GM19099 (cell line): ENCODE data around the gene TWIST2.

Experiments used
- POLR2A ChIP-seq: IDR thresholded peaks from 3 replicates; pipeline ENCODE4 v1.6.1; 2011; ENCODE audit warnings: low read depth; ENCODE audit not compliant: insufficient read length; ENCODE audit errors: extremely low read depth

The TWIST2 gene

DNA sequence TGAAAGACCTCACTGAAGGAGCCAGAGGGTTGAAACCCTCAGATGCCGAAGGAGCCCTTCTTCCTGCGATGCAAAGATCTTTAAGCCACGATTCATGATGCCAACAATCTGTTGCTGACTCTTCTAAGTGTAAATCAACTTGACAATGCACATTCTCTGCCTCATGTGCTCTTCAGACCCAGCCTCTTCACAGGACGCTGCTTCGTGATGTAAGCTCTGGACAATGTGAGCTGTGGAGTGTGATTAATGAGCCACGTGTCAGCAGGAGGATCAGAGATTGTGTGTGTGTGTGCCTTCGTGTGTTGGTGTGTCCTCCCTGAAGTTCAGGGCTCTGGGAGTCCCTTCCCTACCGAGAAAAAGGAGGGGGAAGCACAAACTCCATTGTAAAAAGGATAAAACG, 26.5 kb upstream of the TWIST2 start:
- TF ChIP-seq POLR2A, result no peak

DNA sequence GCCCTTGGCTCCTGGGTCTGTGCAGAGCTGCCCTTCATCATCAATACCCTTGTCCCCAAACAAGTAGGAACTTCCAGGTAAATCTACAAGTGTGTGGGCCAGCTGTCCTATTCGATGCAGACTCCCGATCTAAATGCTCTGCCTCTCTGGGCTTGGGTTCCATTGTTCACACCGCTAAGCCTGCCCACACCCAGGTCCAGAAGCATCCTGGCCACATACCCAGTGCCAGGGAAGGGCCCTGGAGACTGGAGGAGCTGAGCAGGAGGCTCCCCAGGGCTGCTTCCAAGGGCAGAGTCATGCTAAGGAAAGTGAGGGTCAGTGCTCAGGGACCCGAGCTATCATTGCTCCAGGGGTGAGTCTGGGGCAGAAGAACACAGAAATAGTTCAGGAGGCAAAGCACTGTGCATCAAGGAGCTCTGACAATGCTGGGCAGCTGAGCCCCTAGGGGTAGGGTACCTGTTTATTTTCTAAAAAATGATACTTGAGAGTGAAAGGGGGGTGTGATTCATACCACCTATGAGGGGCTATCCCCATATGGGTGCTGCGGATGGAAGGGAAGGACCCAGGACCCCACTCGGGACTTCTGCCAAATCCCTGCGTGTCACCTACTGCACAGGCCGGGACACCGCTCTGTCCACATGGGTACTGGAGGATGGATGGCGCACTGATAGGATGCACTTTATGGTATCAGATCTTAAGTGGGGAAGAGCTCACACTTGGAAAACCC, 25.8 kb upstream of the TWIST2 start:
- TF ChIP-seq POLR2A, result no peak

- TF ChIP-seq POLR2A, result no peak
Measured at GRCh38 chr2:238822955-238823354, 24.9 kb upstream of the TWIST2 start.

DNA sequence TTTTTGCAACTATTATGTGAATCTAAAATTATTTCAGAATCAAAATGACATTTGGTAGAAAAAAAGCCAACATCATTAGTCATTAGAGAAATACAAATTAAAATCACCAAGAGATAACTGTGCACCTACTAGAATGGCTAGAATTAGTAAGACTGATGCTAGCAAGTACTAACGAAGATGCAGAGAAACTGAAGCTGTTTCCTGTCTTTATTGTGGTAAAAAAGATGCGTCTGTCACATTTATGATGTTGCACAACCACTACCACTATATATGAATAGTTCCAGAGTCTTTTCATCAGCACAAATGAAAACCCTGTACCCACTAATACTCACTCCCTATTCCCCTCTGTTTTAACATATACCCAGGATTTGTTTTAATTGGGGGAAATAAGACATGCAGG, 16.7 kb upstream of the TWIST2 start:
- TF ChIP-seq POLR2A, result no peak

DNA sequence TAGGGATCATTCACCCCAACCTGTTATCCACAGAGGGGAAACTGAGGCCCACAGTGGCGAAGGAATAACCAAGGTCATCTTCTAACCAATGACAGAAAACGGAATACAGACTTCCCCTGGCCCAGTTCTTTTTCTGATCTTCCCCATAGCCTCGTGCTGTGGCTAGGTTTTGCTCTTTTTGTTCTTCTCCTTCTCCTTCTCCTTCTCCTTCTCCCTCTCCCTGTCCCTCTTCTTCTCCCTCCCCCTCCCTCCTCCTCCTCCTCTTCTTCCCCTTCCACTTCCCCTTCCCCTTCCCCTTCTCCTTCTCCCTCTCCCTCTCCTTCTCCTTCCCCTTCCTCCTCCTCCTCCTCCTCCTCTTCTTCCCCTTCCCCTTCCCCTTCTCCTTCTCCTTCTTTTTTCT, 12.9 kb upstream of the TWIST2 start:
- no peak for TF ChIP-seq POLR2A

- no peak for TF ChIP-seq POLR2A
Measured at GRCh38 chr2:238835726-238836301, 12.1 kb upstream of the TWIST2 start.

DNA sequence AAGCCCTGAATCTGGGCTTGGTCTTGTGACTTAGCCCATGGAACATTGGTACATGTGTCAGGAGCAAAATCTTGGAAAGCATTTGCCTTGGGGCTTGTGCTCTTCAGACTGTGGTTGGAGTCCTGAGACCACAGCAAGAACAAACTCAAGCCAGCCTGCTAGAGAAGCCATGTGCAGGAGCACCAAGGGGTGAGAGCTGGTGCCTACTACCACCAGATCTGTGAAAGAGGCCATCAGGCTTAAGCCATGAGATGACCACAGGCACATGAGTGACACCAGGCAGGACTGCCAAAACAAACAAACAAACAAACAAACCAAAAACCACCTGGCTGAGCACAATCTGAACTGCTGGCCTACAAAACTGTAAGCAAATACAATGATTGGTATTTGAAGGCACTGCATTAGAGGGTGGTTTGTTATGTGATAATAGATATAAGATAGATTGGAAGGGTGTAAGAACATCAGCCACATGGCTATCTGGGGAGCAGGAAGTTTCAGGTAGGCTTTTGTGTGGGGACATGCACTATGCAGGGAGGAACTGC, 9.0 kb upstream of the TWIST2 start:
- TF ChIP-seq POLR2A, result no peak

DNA sequence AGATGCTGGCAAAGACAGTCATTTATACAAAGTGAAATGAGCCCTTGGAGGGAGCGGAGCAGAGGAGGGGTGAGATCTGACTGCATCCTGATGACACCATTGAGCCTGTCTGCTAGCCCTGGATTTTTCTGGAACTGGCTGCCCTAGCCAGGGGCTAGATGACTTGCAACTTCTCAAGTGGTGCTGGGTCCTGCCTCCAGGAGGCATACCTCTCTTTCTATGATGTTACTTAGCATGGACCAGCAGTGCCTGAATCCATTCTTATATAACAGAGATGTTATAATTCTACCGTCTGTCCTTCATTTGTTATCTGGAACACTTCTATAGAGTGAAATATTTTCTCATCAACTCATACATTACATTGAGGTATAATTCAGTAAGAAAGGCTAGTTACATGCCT, 8.5 kb upstream of the TWIST2 start:
- no peak for TF ChIP-seq POLR2A

- TF ChIP-seq POLR2A, result no peak
Measured at GRCh38 chr2:238841542-238842164, 6.2 kb upstream of the TWIST2 start.

- TF ChIP-seq POLR2A, result no peak
Measured at GRCh38 chr2:238843476-238843875, 4.4 kb upstream of the TWIST2 start.

- no peak for TF ChIP-seq POLR2A
Measured at GRCh38 chr2:238845583-238846377, 2.1 kb upstream of the TWIST2 start.

DNA sequence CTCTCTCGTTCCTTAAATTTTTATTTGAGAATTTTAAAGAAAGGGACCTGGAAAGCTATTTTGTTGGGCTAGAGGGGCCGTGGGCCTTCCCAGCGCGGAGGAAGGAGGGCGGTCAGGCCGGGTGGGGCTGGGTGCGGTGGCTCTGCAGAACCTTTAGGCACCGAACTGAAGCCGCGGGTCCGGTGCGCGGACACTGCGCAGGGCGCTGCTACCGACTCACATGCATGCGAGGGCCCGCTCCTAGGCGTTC, 1.6 kb upstream of the TWIST2 start:
- TF ChIP-seq POLR2A, result no peak

DNA sequence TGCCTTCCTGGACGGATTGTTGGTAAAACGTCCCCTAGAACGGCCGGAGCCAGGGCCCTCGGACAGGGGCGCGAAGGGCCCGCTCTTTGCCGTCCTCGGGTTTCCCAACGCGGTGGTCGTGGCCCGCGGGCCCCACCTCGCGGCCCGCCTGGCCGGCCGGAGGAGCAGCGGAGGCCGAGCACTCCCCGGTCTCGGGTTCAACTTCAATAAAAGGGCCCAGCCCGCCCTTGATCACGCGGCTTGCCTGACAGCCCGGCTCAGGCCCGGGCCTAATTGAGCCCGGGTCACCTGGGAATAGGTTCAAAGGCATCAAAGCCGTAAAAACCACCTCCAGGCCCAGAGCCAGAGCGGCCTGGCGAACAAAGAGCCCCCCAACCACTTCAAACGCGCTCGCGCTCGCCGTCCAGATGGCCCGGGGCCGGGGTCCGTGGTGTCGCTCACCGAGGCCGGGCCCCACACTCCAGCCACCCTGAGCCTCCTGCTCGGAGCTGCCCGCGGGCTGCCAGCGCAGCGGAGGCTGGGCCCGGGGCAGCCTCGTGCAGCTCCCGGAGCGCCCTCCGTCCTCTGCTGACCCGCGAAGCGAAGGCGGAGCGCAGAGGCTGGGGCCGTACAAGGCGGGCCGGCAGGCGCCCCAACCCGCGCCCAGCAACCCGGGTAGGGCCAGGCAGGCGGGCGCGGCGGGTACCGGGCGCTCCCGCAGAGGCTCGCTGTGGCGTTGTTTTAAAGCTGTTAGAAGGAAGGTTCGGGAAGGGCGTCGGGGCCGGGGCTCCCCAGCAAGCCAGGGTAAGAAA, 1.1 kb upstream of the TWIST2 start:
- TF ChIP-seq POLR2A, result no peak

DNA sequence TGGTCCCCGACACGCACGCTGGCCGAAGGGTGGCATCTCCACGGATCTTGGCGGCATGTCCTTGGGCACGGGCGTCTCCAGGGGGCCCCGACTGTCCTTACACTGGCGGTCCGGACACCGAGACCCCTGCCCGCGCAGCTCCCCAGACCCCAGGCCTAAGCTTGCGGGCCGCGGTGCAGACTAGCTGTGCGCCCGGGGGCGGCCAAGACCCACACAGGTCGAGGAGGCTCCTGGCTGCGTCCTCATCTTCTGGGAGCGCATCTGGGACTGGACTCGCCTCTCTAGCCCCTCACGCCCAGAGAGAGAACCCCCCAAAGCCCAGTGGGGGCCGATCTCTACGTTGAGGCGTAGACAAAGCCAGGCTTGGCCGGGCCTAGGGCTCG, 475 bp upstream of the TWIST2 start:
- no peak for TF ChIP-seq POLR2A

- no peak for TF ChIP-seq POLR2A
Measured at GRCh38 chr2:238848691-238848975, 748 bp downstream of the TWIST2 start.

DNA sequence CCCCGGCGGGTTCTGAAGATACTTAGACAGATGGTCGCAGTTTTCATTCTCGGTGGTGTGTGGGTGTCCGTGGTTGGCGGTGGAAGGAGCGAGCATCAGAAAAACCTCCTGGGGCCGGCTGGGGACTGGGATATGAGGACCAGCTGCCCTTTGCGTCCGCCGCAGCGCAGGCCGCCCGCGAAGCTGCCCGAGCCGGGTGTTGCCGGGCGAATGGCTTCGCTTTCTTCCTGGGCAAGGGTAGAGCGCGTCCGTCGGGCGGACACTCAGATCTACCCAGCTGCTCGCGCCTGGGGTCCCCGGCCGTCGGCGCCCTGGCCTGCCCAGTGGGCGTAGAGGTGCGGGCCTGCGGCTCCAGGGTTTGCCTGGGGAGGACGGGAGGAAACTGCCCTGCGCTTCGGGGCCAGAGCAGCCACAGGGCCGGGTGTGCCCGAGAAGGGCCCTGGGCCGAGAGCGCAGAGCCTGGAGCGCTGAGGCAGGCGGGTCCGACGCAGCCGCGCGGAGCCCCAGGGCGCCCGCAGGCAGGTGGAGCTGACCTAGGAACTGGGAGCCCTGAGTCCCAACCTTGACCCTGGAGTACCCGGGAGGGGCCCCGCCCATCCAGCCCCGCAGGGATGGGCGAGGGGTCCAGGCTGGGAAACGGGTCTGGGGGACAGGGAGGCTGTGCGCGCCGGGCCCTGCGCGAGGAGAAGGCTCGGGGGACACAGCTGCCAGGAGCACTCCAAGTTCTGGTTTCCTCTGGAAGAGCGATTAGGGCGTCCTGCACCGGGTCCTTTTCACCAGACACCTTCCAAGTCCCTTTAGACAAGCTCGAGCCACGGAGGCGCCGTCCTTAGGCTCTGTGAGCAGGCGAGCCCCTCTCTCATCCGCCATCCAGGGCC, 1.3 kb downstream of the TWIST2 start:
- no peak for TF ChIP-seq POLR2A
